HK-2 (cell line): ENCODE data around the gene ZNF189.

Source experiments
- DNase-seq: peaks from one replicate; pipeline ENCODE4 v3.0.0-alpha.2; 2018; ENCODE audit not compliant: unreplicated experiment

ZNF189 gene

DNA sequence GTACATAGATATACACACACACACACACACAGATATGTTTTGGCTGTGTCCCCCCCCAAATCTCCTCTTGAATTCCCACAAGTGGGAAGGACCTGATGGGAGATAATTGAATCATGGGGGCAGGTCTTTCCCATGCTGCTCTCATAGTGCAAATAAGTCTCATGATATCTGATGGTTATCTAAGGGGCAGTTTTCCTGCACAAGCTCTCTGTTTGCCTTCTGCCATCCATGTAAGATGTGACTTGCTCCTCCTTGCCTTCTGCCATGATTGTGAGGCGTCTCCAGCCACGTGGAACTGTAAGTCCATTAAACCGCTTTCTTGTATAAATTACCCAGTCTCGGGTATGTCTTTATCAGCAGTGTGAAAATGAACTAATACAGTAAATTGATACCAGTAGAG is 52.8 kb downstream of the ZNF189 start:
- DNase-seq, result no peak

DNA sequence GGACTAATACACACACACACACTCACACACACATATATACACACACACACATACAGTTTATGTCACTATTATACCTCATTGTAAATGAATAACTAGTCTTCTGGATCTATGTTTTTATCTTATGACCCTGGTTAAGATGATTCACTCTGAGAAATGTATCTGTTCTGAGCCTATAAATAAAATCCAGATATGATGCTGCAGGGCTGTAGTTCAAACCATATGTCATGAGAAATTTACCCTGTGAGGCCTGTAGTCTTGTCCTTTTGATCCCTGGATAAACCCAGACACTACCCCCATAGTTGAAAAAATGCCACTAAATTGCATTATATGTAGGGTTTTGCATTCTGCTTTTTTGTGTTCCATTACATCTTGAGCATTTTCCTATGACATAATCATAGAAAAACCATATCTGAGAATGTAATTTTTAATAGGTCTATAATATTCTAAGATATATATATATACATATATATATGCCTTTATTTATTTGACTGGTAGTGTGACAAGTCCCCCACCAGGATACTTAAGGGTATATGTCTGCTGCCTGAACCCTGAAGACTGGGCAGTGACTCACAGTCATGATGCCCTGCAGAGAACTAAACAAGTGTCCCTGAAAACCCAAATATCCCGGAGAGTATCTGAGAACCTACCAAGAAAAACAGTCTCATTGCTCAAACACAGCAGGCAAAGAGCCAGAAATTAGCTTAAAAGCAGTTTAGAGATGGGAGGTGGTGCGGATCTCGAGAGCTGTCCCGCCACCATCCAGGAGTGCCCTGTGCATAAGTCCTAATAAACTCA is 55.3 kb downstream of the ZNF189 start:
- DNase-seq, result no peak

DNA sequence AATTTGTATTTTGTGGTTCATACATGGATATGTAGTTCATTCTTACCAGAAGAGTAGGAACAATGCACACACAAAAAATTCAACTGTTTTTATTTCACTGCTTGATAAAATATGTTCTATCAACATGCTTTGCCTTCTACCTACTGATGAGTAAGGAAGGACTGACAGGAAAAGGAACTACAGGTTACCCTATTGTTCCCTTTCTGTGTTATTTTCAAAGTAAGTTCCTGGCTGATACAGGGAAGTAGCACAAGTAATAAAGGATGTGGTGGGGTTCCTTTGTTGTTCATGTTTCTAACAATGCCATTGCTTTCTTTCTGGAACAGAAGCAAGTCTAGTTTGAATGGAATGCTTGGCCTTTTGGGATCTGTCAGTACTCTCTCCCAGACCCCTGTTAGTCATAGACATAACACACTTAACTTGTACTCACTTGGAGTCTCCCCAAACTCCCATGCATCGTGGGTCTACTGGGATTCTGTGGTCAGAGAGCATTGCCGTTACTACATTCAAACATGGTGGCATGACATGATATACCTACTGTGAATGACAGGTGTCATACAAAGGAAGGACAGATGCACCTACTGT is 57.1 kb downstream of the ZNF189 start:
- DNase-seq, result no peak

DNA sequence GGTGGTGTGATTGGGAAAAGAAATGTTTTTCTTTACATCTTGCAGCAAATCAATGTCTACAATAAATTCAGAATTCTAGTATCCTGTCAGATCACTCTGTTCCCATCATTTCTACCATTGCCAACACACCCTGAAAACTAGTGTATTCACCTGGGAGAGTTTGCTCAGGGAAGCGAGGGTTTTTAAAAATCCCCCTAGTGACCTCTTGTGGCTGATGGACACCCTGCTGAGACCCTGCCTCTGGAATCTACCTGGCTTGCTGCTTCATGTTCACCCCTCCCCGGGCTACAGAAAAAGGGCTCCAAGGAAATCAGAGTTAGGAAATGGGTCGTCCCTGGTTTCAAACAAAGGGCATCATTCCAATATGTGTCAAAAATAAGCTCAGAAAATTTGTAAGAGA is 58.4 kb downstream of the ZNF189 start:
- no peak for DNase-seq

DNA sequence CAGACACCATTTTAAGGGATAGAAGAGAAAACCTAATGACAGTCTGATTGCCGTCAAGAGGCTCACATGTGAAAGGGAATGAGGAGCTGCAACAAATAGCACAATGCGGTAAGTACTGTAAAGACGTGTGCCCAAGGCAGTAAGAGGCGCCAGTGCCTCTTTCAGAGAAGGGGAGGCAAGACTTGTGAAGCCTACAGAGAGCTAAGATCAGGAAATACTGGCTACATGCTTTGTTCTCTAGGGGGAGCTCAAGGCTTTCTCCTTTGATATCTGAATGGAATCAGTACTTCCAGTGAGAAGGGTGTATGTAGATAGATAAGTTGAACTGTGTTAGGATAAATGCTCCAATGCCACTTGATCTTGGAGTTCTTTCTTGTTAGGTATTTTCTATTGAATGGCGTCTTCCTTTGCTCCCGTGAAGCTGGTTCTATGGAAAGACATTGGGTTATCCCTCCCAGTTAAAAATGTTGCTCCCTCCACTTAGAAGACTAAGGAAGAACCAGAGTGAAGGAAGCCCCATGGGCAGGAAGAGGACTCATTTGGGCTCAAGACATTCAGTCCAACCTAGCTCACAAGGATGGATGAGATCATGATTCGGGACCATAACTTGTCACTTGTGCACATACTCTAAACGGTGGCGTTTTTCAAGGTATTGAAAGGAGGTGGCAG is 60.4 kb downstream of the ZNF189 start:
- no peak for DNase-seq
